ENCODE measurements around the gene CYP4A22.
"Not testable (repeated sequence)": the region's sequence is repeated elsewhere in the genome, so short reads cannot be mapped to it uniquely, and the experiment has no call there.

- not testable (repeated sequence) for TF ChIP-seq RNF2 (IDR thresholded peaks at IDR 0.05; ENCODE audit: borderline replicate concordance, low read depth); POLR2A (IDR thresholded peaks at IDR 0.05; ENCODE audit: low read length); RCOR1 (IDR thresholded peaks at IDR 0.05; ENCODE audit: low read depth, low read length); REST (IDR thresholded peaks at IDR 0.05); CEBPB (IDR thresholded peaks at IDR 0.05); RFX5 (IDR thresholded peaks at IDR 0.05); ELK1 (IDR thresholded peaks at IDR 0.05; ENCODE audit: low read depth, low read length)
- TF ChIP-seq CTCF (IDR thresholded peaks at IDR 0.05) (peak; percentile 48; the same call in 1 of the 3 replicates), RAD21 (conservative IDR thresholded peaks at IDR 0.05 in 1 of 2, IDR thresholded peaks at IDR 0.05 in 1 of 2) (peak in 1 of 2 experiments; percentile 18; a peak in 1 of 5 replicates)
Observed at GRCh38 chr1:47091476-47091875, 45.8 kb upstream of the CYP4A22 start.

Measured in A549 (cell line).